Retina (tissue), 1 donor: ENCODE data around the gene NEMF.
"Not testable (repeated sequence)": the region's sequence is repeated elsewhere in the genome, so short reads cannot be mapped to it uniquely, and the experiment has no call there.

Experiments used
- DNase-seq: peaks from one replicate; pipeline ENCODE4 v3.0.0-alpha.2; 2016

The NEMF gene

GRCh38 chr14:49735669-49736068, 116.9 kb downstream of the NEMF start:
- not testable (repeated sequence) for DNase-seq

DNA sequence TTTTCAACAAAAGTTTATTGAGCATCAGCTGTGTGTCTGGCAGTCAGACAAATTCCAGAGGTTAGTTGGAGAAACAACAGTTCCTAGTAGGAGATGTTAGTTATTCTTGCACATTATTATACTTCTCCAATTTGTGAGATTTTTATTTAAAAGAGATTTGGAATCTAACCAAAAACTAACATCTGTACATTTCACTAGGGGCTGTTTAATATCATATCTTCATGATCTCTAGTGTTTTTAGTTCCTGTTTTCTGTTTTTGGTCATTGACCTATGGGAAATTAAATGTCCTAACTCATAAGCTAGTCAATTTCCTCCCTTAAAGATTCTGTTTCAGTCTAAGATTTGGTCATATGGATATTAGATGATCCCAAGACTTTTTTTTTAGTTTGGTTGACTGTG, 118.8 kb downstream of the NEMF start:
- no peak for DNase-seq

GRCh38 chr14:49732896-49733295, 119.7 kb downstream of the NEMF start:
- DNase-seq = no peak
